ENCODE results near the gene PANK4. TPM values are rescaled to one million over a fixed set of nuclear protein-coding genes. Genes with fewer than 3 reads are reported as not detected.
A peak's percentile ranks its signal among the peaks of the same experiment; 100 is the strongest.

The PANK4 gene
- total and polyA plus RNA-seq, 12 donors = 13.8 to 50.2 (median 28.4) TPM

GRCh38 chr1:2515763-2516080 is 10.7 kb downstream of the PANK4 start:
- TF ChIP-seq CTCF (IDR thresholded peaks at IDR 0.05) = no peak
- no peak for TF ChIP-seq POLR2A (IDR thresholded peaks at IDR 0.05)
- WGBS, 4 donors = 91 to 96% (median 94%) methylated on average over 11 of the region's 11 CpGs
- H3K36me3 ChIP-seq (replicated peaks in 1 of 2) = peaks cover 0 to 94% of the 10 kb centered on the region in 2 donors
- H3K27me3 ChIP-seq = no peaks in the 10 kb centered on the region
- intact Hi-C loops (cut with DNase I) = no loop called here
- no peak overlapping the region for H3K4me3 ChIP-seq
- H3K27ac ChIP-seq = no peak overlapping the region
- H3K9me3 ChIP-seq (replicated peaks in 1 of 3) = no peaks in the 10 kb centered on the region
- DNase-seq = no peak
- H3K4me1 ChIP-seq (replicated peaks in 1 of 2) = no peaks in the 10 kb centered on the region

- Histone ChIP-seq H3K4me3 (no peak overlapping the region), H3K27ac (no peak overlapping the region), H3K9me3 (replicated peaks in 1 of 3) (no peaks in the 10 kb centered on the region), H3K36me3 (replicated peaks in 1 of 2) (peaks cover 0 to 94% of the 10 kb centered on the region in 2 donors), H3K27me3 (no peaks in the 10 kb centered on the region), H3K4me1 (replicated peaks in 1 of 2) (no peaks in the 10 kb centered on the region)
- 79 to 88% (median 85%) methylated on average over 27 to 45 of the region's 45 CpGs for WGBS, 4 donors
- TF ChIP-seq CTCF (IDR thresholded peaks at IDR 0.05) = peak in 2 of 6 experiments; percentile 4 to 11
- TF ChIP-seq POLR2A (IDR thresholded peaks at IDR 0.05) = no peak
- DNase-seq = no peak
- intact Hi-C loops (cut with DNase I) = no loop called here
Observed at GRCh38 chr1:2514863-2515762, 11.3 kb downstream of the PANK4 start.

GRCh38 chr1:2513939-2514652 is 12.3 kb downstream of the PANK4 start:
- no peaks in the 10 kb centered on the region for H3K9me3 ChIP-seq (replicated peaks in 1 of 3)
- no peaks in the 10 kb centered on the region for H3K27me3 ChIP-seq
- no peak for DNase-seq
- peaks cover 0 to 94% of the 10 kb centered on the region in 2 donors for H3K36me3 ChIP-seq (replicated peaks in 1 of 2)
- TF ChIP-seq POLR2A (IDR thresholded peaks at IDR 0.05) = no peak
- 92 to 100% (median 94%) methylated on average over 6 to 43 of the region's 43 CpGs for WGBS, 4 donors
- H3K4me3 ChIP-seq = no peak overlapping the region
- H3K4me1 ChIP-seq (replicated peaks in 1 of 2) = no peaks in the 10 kb centered on the region
- no peak overlapping the region for H3K27ac ChIP-seq
- intact Hi-C loops (cut with DNase I) = no loop called here

GRCh38 chr1:2512862-2513421 is 13.5 kb downstream of the PANK4 start:
- no peak overlapping the region for H3K27ac ChIP-seq
- H3K27me3 ChIP-seq = no peaks in the 10 kb centered on the region
- no peaks in the 10 kb centered on the region for H3K9me3 ChIP-seq (replicated peaks in 1 of 3)
- TF ChIP-seq POLR2A (IDR thresholded peaks at IDR 0.05) (no peak), CTCF (IDR thresholded peaks at IDR 0.05) (no peak)
- no peak overlapping the region for H3K4me3 ChIP-seq
- WGBS, 4 donors = 95 to 97% (median 95%) methylated on average over 14 to 31 of the region's 31 CpGs
- H3K36me3 ChIP-seq (replicated peaks in 1 of 2) = peaks cover 0 to 94% of the 10 kb centered on the region in 2 donors
- H3K4me1 ChIP-seq (replicated peaks in 1 of 2) = no peaks in the 10 kb centered on the region
- intact Hi-C loops (cut with DNase I) = no loop called here
- no peak for DNase-seq
